ENCODE results near the gene P3H2.

- TF ChIP-seq ZNF274 (IDR thresholded peaks at IDR 0.05; ENCODE audit: low read depth, low read length): no peak
- TF ChIP-seq YY1 (IDR thresholded peaks at IDR 0.05; ENCODE audit: insufficient read depth, insufficient read length): no peak
These were observed 165.7 kb downstream of the P3H2 start for GRCh38 chr3:189954733-189955665.
